HG03342 (cell line): ENCODE measurements around the gene NNAT.

Experiments
- ATAC-seq: cut with Tn5 transposase; IDR thresholded peaks from one replicate; pipeline ENCODE4 v1.9.1; 2021; ENCODE audit warnings: mild to moderate bottlenecking, moderate library complexity; ENCODE audit not compliant: unreplicated experiment

Gene NNAT

DNA sequence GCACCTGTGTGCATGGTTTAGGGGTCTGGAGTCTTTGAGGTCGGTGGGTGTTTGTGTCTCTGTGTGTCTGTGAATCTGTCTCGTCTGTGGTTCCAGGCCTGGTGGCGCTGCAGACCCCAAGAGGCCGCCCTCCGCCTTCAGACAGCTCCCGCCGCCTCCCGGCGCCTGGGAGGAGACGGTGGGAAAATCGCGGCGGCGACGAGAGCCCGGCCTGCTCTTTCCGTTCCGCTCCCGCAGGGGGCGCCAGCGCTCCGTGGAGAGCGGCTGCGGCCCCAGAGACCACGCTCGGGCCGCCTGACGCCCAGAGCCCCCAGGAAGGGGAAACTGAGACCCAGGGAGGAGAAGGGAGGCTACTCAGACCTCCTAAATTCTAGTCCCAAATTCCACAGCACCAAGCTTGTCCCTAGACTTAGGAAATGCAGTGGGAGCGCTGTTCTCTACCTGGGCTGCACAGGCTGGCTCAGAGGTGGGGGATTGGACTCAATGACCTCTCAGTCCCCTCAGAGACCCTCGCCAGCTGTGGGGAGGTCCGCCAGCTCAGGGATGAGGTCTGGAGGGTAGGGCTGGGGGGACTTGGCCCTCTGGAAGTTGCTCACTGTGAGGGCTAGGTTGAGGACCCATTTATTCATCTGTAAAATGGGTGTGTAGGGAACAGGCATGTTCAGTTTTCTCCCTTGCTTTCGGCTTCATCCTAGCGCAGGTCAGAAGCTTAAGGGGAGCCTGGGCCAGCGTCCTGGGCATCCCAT lies 43.5 kb downstream of the NNAT start:
- no peak for ATAC-seq

GRCh38 chr20:37565134-37565811 lies 44.2 kb downstream of the NNAT start:
- no peak for ATAC-seq

- no peak for ATAC-seq
Measured at GRCh38 chr20:37566590-37567330, 45.7 kb downstream of the NNAT start.

DNA sequence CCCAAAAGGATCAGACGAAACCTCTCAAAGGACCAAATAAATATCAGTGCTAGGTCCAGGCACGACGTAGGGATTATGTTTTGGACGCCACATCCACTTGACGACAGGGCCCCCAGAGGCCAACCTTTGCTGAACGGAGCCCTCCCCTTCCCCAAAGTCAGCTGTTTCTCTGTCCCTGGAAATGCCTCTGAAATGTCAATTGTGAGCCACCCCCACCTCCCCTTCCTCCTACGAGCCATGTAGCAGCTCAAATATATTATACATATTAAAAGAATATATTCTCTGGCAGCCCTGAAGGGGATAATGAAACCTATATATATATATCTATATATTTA lies 46.2 kb downstream of the NNAT start:
- ATAC-seq, result no peak

DNA sequence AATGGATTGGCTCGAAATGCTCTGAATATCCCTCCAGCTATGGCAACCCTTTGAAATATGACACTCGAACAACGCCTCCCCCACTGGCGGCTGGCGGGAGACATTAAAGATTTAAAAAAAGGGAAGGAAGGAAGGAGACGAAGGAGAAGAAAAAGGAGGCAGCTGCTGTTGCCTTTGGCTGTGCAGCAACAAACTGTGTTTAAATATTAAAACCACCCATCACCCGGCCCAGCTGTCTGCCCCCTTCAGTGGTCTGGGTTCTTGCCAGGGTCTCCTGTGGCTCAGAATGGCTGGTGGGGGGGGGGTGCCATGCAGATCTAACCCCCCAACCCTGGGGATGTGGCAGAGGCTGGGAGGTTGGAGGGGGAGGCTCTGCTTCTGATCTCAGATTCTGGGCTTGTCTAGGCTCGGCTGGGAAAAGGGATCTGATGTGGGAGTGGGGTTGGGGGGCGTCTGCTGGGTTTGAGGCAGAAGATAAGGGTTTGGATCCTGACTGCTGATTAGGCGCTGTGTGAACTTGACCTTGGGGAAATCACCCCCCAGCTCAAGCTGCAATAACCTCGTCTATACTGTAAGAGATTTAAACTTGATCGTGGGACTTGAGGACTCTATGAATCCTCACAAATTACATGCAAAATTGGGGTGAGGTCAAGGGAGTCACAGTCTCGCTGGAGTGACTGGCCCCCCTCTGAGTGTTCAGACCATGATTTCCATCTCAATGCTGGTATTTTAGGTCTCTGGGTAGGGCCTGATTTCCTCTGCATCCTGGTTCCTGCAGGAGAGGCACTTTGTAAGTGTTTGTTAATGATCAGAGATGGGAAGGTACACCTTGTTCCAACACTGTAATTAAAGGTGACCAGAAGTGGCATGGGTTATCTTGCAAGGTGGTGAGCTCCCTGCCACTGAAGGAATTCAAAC lies 46.9 kb downstream of the NNAT start:
- ATAC-seq, result no peak

DNA sequence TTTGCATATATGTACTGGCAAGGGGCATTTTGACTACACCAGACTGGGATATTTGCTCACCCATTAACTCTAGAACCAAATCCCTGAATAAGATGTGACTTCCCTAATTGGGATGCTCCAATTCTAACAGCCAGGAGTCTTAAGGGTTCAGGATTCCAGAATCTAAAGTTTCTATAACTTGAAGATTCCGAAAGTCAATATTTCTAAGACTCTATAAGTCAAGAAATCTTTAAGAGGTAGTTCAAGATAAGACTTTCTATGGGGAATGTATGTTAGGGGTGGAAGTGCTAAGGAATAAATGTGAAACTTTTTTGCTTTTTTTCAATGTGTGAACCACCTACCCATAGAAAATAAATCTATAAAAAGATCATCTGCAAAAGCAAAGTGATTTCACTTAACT lies 49.4 kb downstream of the NNAT start:
- no peak for ATAC-seq

DNA sequence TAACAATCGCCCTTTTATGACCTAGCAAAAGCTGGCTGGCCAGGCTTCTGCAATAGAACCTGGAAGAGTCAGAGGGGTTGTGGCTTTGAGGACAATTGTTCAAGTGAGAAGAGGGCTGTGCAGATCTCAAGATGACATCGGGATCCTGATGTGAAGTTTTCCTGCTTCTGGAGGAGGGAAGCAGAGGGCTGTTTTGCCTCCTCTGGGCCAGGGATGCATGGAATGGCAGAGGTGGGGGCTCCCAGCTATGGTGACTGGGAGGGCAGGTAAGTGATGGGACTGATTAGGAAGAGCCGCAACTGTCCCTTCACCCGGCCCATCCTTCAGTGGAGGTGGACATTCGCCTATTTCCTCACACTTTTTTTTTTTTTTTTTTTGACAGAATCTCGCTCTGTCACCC lies 50.0 kb downstream of the NNAT start:
- ATAC-seq, result no peak
